ENCODE results near the gene BOLA1. TPM values are rescaled to one million over a fixed set of nuclear protein-coding genes. Genes with fewer than 3 reads are reported as not detected.

The BOLA1 gene
- total and polyA plus RNA-seq, 2 of the 13 experiments (the other 11 are each of a cell fraction or from before 2014, with no cell fraction given), result 3.2 to 4.2 TPM

- TF ChIP-seq ZNF512B (CRISPR knock-in tag; IDR thresholded peaks at IDR 0.05; ENCODE audit: borderline replicate concordance) (no peak), DMTF1 (CRISPR knock-in tag; IDR thresholded peaks at IDR 0.05) (no peak), RCOR2 (CRISPR knock-in tag; IDR thresholded peaks at IDR 0.05) (0 out of 2 replicates have a peak, but pooled peaks have one; percentile 10), NR2F2 (IDR thresholded peaks at IDR 0.05; ENCODE audit: borderline replicate concordance, low read depth) (no peak), MEF2D (CRISPR knock-in tag; IDR thresholded peaks at IDR 0.05) (peak; percentile 81), XRCC5 (optimal IDR thresholded peaks at IDR 0.05; ENCODE audit: low read length) (no peak), FOXM1 (CRISPR knock-in tag; IDR thresholded peaks at IDR 0.05) (no peak), ZNF12 (CRISPR knock-in tag; IDR thresholded peaks at IDR 0.05) (no peak), FOXK1 (CRISPR knock-in tag; IDR thresholded peaks at IDR 0.05; ENCODE audit: borderline replicate concordance, low read depth) (peak; percentile 54; the same call in 1 of the 2 replicates), ETV5 (CRISPR knock-in tag; IDR thresholded peaks at IDR 0.05; ENCODE audit: borderline replicate concordance) (peak; percentile 34; the same call in 1 of the 2 replicates), NFAT5 (CRISPR knock-in tag; IDR thresholded peaks at IDR 0.05) (no peak), HIC2 (CRISPR knock-in tag; IDR thresholded peaks at IDR 0.05; ENCODE audit: low read depth) (no peak), MNT (IDR thresholded peaks at IDR 0.05) (no peak), ZNF383 (CRISPR knock-in tag; IDR thresholded peaks at IDR 0.05; ENCODE audit: borderline replicate concordance) (0 out of 2 replicates have a peak, but pooled peaks have one; percentile 21)
Measured at GRCh38 chr1:149927563-149928400, 28.4 kb downstream of the BOLA1 start, which contains the start of gene SF3B4 (continued).

Measured in HepG2 (cell line).